Hematopoietic multipotent progenitor cell treated with erythropoietin and hydrocortisone succinate and interleukin-3 and kit ligand, for 15 days (in vitro differentiated cells): Measurements from ENCODE around the gene COL1A1.

ENCODE experiments used
- DNase-seq: peaks from one replicate; pipeline ENCODE4 v3.0.0-alpha.2; 2015; ENCODE audit warnings: low spot score

Gene COL1A1

GRCh38 chr17:50154604-50155003, 46.8 kb downstream of the COL1A1 start:
- DNase-seq, result peak; percentile 31

- DNase-seq, result peak; percentile 94
Measured at GRCh38 chr17:50153650-50154575, 47.5 kb downstream of the COL1A1 start.

GRCh38 chr17:50152736-50153135, 48.7 kb downstream of the COL1A1 start:
- peak; percentile 16 for DNase-seq

DNA sequence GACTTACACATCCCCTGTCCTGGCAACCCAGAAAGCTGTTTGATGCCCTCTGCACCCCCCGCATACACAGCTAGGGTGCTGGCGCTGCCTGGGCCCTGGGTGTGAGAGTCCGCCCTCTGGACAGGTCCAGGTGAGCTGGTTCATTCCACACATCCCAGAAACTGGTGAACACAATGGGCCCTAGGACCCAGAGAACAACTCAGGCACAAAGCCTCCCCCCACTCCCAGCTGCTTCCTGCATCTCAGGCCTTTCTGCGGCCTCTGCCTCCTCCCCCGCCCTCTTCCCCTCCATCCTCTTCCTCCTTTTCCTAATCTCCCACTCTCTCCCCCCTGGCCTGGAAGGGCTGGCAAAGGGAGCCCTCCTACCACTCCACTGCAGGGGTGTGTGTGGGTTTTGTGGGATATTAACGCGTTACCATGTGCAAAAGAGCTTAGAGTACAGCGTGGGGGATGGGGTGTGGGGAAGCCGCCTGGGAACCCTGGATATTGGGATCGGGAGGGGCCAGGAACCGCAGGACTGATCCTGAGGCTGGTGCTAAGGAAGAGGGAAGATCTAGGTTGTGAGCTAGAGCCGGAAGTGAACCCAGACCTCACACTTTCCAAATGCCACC, 49.4 kb downstream of the COL1A1 start:
- peak; percentile 59 for DNase-seq

- DNase-seq, result peak; percentile 85
Measured at GRCh38 chr17:50151041-50151936, 50.1 kb downstream of the COL1A1 start.

DNA sequence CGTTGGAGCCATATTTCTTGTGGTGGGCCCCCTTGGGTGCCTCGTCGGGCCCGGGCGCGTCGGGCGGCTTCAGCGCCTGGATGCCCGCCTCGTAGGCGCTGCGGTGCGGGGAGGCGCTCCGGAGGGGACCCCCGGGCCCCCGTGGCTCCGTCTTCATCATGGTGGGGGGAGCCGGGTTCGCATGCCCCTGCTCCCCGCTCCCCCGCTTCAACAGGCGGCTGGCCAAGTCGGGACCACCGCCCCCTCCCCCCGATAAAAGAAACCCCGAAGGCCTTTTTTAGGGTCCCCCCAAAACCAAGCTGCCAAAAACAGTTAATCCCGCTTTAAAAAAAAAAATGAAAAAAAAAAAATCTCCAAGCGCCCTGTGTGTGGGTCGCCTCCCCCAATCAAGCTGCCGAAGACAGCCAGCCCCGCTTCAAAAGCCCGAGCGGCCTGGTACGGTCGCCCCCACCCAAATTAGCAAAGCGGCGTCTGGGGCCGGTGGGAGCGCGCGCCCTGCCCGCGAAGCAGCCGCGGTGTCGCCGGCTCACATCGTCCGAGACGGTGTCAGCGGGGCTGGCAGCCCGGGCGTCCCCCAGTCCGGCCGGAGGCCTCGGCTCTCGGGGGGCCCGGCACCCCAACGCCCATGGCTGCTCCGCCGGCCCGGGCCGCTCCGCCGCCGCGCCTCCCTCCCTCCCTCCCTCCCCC, 50.9 kb downstream of the COL1A1 start, which contains the start of gene PPP1R9B:
TSS of gene PPP1R9B (minus strand) at position 324 of the 687 bp plus-strand sequence. CDS start at position 160, 164 bp downstream.
- no peak for DNase-seq

DNA sequence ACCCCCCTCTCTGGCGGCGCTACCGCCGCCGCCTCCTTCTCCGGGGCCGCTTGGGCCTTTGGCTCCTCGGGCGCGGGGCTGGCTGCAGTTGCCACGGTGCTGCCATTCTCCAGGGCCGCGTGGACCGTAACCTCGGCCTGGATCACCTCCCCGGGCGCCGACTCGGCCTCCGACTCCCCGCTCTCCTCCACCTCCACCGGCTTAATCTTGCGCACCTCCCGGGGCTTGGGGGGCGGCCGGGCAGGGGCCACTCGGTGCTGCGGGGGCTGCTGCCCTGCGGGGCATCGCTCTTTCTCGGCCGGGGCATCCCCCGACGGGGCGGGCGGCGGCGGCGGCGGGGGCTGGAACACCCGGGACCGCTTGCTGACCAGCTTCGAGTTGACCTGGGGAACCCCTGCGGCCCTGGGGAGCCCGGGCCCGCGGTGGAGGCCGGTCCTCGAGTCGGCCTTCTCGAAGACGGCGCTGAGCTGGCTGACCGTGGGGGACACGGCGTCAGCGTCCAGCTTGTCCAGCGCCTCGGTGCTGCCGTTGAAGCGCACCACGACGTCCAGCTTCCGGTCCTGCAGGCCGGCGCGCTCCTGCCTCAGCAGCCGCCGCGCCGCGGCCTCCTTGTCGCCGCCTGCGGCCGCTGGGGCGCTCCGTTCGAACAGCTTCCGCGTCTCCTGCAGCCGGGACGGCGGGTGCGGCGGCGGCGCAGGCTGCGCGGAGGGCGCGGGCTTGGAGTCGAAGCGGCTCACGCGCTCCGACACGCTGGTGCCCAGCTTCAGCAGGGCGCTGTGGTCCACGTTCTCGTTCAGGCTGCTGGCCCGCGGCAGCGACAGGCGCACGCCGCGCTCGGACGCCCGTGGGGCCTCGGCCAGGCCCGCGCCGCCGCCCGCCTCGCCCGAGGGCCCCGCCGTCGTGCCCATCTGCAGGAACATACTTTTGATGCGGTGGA, 51.7 kb downstream of the COL1A1 start:
- DNase-seq, result peak; percentile 74

DNA sequence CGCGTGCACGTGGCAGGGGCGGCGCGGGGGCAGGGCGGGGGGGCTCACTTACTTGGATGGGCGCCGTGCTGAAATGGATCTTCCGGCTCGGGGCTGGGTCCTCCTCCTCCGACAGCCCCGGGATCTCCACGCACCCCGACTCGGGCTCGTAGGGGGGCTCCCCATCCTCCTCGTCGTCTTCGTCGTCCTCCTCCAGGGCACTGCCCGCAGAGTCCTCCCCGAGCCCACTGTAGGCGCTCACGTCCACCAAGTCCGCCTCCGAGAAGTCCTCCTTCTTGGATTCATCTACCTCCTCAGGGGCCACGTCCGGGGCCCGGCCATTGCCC, 52.4 kb downstream of the COL1A1 start:
- DNase-seq, result peak; percentile 13

GRCh38 chr17:50148226-50149090, 53.0 kb downstream of the COL1A1 start:
- peak; percentile 21 for DNase-seq

GRCh38 chr17:50147841-50148225, 53.6 kb downstream of the COL1A1 start:
- DNase-seq, result no peak

GRCh38 chr17:50146927-50147665, 54.3 kb downstream of the COL1A1 start:
- DNase-seq, result peak; percentile 17

DNA sequence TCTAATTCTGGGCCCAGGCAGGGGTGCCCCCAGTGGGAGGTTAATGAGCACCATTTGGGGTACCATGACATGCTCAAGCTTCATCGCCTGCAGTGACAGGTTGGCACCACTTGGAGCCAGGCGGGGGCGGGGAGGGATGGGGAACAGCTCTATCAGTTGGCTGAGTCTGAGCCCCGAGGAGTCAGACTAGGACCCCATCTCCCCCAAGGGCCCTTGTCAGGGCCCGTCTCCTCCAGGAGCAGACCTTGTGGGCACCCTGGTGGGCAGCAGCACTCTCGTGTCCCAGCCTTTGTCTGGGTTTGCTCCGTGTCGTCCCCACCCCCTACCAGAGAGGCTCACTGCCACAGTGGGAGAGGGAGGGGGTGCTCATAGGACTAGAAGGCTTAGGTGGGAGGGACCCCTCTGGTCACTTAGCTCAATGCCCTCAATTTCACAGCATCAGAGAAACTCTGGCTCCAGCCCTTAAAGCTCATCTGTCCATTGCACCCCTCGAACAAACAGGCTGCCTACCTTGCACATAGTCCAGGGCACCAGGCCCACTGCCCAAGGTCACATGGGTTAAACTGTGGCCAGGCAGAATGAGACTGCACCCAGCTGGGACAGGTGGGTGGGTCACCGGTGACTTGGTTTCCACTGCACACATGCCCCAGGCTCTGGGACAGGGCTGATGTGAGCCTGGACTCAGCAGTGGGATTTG, 55.1 kb downstream of the COL1A1 start:
- DNase-seq, result peak; percentile 53

- DNase-seq, result no peak
Measured at GRCh38 chr17:50145532-50146229, 55.8 kb downstream of the COL1A1 start.

- DNase-seq, result no peak
Measured at GRCh38 chr17:50144845-50145531, 56.4 kb downstream of the COL1A1 start.

GRCh38 chr17:50144355-50144754, 57.1 kb downstream of the COL1A1 start:
- no peak for DNase-seq

DNA sequence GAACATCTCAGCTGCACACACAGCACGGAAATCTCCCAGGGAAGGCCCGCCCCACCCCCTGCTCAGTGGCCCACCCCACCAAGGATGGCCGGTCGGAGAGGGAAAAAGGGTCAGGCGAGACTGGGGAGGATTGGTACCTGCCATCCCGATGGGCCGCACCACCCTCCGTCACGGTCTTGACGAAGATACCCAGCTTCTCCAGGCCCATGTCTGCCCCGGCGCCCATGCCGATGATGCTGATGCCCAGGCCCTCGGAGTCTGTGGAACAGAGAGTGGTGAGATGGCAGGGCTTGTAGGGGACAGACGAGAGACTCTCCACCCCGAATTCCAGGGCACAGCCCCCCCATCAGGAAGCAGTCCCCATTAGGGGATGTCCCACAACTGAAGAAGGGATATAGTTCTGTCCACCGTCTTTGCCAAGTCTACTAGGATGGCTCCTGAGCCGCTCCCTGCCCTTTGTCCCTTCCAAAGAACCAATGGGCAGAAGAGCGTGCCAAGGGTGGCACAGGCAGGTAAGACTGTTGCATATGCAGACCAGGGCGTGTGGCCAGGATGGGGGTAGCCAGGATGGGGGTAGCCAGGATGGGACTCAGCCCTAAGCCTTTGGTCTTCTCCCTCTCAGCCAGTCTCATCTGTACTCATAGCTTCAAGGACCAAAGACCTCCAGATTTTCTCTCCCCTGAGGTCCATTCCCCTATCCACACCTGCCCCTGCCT, 57.8 kb downstream of the COL1A1 start:
- DNase-seq, result no peak
